Measurements from ENCODE around the gene MUC5AC.

DNA sequence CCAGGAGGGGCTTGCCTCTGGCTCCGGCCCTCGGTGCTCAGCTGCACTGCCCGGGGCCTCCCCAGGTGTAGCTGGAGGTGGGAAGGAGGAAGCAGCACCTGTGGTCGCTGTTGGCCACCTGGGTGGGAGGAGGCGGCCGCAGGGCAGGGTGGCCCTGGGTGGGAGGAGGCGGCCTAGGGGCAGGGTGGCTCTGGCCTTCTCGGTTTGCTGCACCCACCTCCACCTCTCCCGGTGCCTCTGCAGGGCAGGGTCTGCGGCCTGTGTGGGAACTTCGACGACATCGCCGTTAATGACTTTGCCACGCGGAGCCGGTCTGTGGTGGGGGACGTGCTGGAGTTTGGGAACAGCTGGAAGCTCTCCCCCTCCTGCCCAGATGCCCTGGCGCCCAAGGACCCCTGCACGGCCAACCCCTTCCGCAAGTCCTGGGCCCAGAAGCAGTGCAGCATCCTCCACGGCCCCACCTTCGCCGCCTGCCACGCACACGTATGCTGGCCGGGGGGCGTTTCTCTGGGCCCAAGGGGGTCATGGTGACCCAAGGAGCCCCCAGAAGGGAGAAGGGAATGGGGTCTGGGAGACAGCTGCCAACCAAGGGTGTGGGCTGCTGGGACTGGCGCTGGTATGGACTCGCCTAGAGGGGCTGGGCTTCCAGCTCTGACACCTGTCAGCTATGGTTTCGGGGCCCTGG lies 20.6 kb downstream of the MUC5AC start:
- no peak for TF ChIP-seq EP300 (IDR thresholded peaks at IDR 0.05)
- TF ChIP-seq, protein P1, sequence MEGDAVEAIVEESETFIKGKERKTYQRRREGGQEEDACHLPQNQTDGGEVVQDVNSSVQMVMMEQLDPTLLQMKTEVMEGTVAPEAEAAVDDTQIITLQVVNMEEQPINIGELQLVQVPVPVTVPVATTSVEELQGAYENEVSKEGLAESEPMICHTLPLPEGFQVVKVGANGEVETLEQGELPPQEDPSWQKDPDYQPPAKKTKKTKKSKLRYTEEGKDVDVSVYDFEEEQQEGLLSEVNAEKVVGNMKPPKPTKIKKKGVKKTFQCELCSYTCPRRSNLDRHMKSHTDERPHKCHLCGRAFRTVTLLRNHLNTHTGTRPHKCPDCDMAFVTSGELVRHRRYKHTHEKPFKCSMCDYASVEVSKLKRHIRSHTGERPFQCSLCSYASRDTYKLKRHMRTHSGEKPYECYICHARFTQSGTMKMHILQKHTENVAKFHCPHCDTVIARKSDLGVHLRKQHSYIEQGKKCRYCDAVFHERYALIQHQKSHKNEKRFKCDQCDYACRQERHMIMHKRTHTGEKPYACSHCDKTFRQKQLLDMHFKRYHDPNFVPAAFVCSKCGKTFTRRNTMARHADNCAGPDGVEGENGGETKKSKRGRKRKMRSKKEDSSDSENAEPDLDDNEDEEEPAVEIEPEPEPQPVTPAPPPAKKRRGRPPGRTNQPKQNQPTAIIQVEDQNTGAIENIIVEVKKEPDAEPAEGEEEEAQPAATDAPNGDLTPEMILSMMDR (IDR thresholded peaks at IDR 0.05), result no peak
- no peak for TF ChIP-seq POLR2AphosphoS5 (IDR thresholded peaks at IDR 0.05)
